Prostate gland (tissue), 2 donors: ENCODE results near the gene EIF3I.
A peak's percentile ranks its signal among the peaks of the same experiment; 100 is the strongest.

ENCODE experiments used
- POLR2A ChIP-seq: fragments of 450-650 bp; IDR thresholded peaks from one replicate; pipeline ENCODE4 v1.6.1; 2016; ENCODE audit warnings: antibody characterized with exemption, mild to moderate bottlenecking
- POLR2AphosphoS5 ChIP-seq: sonication (generic); formaldehyde crosslinking; IDR thresholded peaks from one replicate; pipeline ENCODE4 v1.6.1; 2017; ENCODE audit warnings: antibody characterized with exemption
- TF ChIP-seq, protein P1 (sequence below), 4 experiments: fragments of 200-600 bp in 2 of 4; fragments of 450-650 bp in 2 of 4; sonication (generic) in 2 of 4; IDR thresholded peaks; 1 replicate in 3 of 4; 2 replicates in 1 of 4; pipeline ENCODE4 v1.5.1; 2016 to 2019; ENCODE audit warnings: antibody characterized with exemption in 4 of 4, mild to moderate bottlenecking in 2 of 4, moderate library complexity in 2 of 4

DNA sequence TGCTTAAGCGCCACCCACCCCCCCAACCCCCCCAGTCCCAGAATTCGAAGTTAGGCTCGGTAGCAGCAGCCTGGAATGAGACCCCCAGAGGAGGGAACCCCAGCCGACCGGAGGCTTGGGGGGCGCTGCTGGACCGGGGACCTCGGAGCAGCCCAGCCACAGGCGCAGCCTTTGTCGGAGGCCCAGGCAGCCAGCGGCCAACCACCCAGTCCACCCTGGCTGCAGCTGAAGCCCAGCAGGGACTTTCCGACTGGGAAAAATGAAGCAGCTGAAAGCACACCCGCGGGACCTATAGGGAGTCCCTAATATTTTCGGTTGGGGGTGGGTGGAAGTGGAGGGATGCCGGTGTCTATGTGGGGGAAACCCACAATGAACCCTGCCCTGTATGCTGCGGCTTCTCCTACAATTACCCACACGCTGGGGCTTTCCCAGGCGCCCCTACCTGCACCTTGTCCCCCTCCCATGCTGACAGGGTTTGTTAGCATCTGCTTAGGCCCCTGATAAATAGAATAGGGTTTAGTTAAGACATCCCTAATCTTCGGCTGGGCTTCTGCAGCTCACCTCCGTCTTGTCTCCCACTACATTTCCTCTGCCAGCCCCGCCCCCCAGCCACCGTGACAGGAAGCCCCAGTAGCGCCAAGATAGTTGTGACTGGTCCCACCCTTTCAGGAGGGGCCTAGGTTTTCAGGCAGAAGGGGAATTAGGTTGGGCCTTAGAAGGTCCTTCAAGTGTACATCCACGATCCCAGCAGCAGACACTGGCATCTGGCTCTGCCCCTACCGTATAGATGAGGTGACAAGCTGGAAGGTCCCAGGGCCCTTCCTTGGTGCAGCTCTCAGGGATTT lies 21.0 kb upstream of the EIF3I start:
- TF ChIP-seq POLR2A, result no peak
- TF ChIP-seq, protein P1, sequence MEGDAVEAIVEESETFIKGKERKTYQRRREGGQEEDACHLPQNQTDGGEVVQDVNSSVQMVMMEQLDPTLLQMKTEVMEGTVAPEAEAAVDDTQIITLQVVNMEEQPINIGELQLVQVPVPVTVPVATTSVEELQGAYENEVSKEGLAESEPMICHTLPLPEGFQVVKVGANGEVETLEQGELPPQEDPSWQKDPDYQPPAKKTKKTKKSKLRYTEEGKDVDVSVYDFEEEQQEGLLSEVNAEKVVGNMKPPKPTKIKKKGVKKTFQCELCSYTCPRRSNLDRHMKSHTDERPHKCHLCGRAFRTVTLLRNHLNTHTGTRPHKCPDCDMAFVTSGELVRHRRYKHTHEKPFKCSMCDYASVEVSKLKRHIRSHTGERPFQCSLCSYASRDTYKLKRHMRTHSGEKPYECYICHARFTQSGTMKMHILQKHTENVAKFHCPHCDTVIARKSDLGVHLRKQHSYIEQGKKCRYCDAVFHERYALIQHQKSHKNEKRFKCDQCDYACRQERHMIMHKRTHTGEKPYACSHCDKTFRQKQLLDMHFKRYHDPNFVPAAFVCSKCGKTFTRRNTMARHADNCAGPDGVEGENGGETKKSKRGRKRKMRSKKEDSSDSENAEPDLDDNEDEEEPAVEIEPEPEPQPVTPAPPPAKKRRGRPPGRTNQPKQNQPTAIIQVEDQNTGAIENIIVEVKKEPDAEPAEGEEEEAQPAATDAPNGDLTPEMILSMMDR (IDR thresholded peaks at IDR 0.05), result no peak
- peak; percentile 7 for TF ChIP-seq POLR2AphosphoS5
